AG09319 (cell line): ENCODE measurements around the gene ZNF592.
A peak's percentile ranks its signal among the peaks of the same experiment; 100 is the strongest.

ENCODE experiments used
- DNase-seq: peaks from one replicate; pipeline ENCODE4 v3.0.0-alpha.2; 2010; ENCODE audit warnings: low read depth; ENCODE audit errors: extremely low read depth
- TF ChIP-seq, protein P1 (sequence below): IDR thresholded peaks from 2 replicates; pipeline ENCODE4 v1.5.1; 2011; ENCODE audit warnings: low read depth, mild to moderate bottlenecking, inconsistent platforms, low read length, moderate library complexity

ZNF592 gene

DNA sequence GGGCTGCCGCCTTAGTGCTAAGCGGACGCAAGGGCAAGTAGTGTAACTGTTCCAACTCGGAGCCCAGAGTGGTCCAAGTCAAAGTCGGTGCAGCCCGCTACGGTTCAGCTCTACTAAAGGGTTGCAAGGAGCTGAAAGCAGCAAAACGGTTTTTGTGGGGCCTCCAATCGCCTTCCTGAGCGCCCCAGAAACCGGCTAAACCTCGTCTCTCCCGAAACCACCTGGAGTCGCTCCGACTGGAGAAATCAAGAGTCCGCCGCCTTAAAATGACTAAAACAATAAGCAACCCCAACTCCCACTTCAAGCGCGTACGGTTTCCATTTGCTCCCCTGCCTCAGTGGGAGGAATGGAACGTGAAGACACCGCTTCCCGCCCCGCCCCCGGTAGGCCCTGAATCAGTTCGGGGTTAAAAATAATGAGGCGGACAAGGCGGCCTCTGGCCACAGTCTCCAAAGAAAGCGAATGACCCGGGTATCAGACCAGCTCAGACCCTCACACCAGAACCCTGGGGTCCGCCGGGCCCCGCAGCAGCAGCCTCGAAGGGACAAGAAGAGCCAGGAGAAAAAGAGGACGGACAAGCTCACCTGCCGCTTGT, 32.9 kb upstream of the ZNF592 start:
- TF ChIP-seq, protein P1, sequence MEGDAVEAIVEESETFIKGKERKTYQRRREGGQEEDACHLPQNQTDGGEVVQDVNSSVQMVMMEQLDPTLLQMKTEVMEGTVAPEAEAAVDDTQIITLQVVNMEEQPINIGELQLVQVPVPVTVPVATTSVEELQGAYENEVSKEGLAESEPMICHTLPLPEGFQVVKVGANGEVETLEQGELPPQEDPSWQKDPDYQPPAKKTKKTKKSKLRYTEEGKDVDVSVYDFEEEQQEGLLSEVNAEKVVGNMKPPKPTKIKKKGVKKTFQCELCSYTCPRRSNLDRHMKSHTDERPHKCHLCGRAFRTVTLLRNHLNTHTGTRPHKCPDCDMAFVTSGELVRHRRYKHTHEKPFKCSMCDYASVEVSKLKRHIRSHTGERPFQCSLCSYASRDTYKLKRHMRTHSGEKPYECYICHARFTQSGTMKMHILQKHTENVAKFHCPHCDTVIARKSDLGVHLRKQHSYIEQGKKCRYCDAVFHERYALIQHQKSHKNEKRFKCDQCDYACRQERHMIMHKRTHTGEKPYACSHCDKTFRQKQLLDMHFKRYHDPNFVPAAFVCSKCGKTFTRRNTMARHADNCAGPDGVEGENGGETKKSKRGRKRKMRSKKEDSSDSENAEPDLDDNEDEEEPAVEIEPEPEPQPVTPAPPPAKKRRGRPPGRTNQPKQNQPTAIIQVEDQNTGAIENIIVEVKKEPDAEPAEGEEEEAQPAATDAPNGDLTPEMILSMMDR, result no peak
- DNase-seq, result no peak

DNA sequence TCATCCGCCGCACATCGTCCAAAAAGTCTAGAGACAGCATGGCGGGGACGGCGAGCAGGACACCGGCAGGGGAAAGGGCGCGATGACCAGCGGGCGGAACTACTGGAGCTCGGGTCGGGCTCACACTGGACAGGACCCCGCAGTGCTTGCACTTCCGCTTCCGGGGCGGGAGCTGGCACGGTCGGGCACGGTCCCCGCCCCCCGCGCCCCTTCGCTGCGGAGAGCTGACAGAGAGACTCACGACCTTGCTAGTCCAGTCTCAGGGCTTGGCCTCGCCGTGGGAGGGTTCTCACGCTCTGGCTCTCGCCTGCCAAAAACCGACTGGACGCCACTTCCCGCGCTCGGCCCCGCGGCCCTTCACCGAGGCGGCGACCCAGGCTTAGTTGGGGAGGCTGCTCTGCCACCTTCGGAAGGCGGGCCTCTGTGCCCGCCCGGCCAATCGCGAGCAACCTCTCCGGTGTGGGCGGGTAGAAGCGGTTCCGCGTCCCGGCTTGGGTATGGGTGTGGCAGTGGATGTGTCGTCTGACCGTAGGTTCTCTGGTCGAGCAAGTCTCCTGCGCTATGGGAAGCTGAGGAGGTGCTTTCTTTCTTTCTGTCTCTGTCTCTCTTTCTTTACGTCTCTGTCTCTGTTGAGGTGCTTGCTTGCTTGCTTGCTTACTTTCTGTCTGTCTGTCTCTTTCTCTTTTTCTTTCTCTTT, 32.2 kb upstream of the ZNF592 start, which contains the start of gene SEC11A:
Gene SEC11A (minus strand): TSS at position 104 of the 697 bp plus-strand sequence. CDS start 64 bp downstream, at position 40.
- DNase-seq, result peak; percentile 79
- TF ChIP-seq, protein P1, result no peak

DNA sequence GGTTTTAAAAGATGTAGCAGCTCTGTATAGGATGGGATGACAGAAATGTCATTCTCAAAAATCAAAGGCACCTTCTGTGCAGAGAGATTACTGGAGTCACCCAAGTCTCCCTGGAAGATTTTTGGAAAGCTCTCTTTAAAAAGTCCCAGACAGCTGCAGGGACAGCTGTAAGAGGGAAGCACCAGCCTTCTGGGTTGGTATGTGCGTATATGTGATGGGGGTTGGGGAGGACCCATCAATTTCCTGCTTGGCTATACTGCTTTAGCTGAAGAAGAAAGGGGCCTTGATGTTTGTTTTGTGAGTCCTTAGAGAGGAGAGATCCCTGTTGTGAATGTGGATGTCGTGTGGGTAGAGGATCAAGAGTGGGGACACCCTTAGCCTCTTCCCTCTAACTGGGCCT, 27.0 kb upstream of the ZNF592 start:
- no peak for DNase-seq
- TF ChIP-seq, protein P1, result no peak

DNA sequence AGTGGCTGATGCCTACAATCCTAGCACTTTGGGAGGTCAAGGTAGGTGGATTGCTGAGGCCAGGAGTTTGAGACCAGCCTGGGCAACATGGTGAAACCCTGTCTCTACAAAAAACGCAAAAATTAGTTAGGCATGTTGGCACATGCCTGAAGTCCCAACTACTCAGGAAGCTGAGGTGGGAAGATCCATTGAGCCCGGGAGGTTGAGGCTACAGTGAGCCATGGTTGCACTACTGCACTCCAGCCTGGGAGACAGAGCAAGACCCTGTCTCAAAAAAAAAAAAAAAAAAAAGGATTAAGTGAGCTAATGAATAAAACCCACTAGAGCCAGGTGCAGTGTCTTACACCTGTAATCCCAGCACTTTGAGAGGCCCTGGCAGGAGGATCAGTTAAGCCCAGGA, 25.8 kb upstream of the ZNF592 start:
- TF ChIP-seq, protein P1, result no peak
- DNase-seq, result no peak

DNA sequence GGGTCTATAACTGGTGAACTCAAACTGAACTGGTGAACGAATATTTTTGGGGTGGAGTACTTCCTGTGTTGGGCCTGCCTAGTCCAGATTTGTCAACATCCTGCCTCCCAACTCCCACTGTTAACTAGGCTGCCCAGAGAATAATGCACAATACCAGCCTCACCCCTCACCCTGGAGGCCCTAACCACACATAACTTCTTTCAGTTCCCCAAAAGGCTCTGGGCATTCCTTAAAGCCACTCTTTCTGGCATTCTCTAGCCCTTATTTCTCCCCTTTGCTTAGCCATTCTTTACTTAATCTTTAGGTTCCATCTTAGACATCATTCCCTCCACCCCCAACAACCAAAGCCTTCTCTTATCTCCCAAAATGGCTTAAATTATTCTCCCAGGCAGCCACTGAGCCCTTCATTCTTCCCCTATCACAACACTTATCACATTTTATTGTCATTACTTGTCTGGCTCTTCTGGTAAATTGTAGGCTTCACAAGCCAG, 23.3 kb upstream of the ZNF592 start:
- DNase-seq, result no peak

DNA sequence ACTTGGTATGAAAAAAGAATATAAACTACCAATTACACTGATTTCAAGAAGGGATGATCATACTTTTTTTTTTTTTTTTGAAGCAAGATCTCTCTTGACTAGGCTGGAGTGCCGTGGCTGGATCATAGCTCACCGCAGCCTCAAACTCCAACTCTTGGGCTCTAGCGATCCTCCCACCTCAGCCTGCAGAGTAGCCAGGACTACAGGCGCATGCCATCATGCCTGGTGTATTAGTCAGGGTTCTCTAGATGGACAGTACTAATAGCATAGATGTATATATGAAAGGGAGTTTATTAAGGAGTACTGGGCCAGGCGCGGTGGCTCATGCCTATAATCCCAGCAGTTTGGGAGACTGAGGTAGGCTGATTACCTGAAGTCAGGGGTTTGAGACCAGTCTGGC, 21.0 kb upstream of the ZNF592 start:
- TF ChIP-seq, protein P1, result no peak
- no peak for DNase-seq

More for the DNA sequence above, 23.3 kb upstream of the ZNF592 start:
- TF ChIP-seq, protein P1, result no peak

DNA sequence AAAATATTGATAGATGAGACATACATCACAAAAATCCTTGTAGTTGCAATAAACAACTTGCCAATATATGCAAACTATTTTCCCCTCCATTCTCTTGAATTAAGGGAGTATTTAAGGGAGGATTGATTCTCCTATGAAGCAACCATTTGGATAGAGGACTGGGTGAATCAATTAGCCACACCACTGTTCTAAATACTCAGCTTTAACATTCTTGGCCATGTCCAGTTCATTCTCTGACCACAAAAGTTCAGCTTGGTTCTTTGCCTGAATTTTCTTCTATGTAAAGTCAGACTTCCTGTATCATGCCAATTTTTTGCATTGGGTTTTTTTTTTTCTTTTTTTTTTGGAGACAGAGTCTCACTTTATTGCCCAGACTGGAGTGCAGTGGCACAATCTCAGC, 16.6 kb upstream of the ZNF592 start:
- TF ChIP-seq, protein P1, result no peak
- DNase-seq, result peak; percentile 54
